IPS-18c (cell line): ENCODE measurements around the gene NFAT5.

Experiments
- H3K4me3 ChIP-seq: 2 replicates; pipeline ENCODE4 v1.7.0; 2013; ENCODE audit warnings: low read depth, mild to moderate bottlenecking, low read length, moderate library complexity; ENCODE audit not compliant: insufficient read depth
- H3K9me3 ChIP-seq: one replicate; pipeline ENCODE4 v1.6.1; 2013; ENCODE audit warnings: mild to moderate bottlenecking, low read length, moderate library complexity; ENCODE audit not compliant: control insufficient read depth, insufficient read depth

Gene NFAT5

GRCh38 chr16:69706975-69707340, 141.2 kb downstream of the NFAT5 start:
- Histone ChIP-seq H3K9me3 (no peaks in the 10 kb centered on the region), H3K4me3 (no peak overlapping the region)

DNA sequence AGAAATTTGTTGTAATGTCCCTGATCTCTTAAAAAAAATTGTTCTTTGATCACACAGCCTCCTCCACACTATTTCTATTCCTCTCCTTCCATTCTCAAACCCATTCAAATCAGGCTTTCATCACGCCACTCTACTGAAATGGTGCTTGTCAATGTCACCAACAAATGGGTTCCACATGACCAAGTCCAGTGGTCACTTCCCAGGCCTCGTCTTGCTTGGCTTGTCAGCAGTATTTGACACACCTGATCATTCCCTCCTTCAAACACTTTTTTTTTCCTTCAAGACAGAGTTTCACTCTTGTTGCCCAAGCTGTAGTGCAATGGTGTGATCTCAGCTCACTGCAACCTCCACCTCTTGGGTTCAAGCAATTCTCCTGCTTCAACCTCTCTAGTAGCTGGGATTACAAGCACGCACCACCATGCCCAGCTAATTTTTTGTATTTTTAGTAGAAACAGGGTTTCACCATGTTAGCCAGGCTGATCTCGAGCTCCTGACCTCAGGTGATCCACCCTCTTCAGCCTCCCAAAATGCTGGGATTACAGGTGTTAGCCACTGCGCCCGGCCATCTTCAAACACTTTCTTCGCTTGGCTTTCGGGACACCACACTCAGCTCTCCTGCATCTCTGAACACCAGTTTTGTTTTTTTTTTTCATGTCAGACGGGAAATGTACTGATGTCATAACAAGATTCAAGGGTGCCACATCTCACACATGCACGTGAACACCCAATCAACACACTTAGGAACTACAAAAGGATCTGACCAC, 142.3 kb downstream of the NFAT5 start:
- Histone ChIP-seq H3K4me3 (no peak overlapping the region), H3K9me3 (no peaks in the 10 kb centered on the region)

GRCh38 chr16:69709456-69710084, 143.8 kb downstream of the NFAT5 start:
- H3K4me3 ChIP-seq: no peak overlapping the region

DNA sequence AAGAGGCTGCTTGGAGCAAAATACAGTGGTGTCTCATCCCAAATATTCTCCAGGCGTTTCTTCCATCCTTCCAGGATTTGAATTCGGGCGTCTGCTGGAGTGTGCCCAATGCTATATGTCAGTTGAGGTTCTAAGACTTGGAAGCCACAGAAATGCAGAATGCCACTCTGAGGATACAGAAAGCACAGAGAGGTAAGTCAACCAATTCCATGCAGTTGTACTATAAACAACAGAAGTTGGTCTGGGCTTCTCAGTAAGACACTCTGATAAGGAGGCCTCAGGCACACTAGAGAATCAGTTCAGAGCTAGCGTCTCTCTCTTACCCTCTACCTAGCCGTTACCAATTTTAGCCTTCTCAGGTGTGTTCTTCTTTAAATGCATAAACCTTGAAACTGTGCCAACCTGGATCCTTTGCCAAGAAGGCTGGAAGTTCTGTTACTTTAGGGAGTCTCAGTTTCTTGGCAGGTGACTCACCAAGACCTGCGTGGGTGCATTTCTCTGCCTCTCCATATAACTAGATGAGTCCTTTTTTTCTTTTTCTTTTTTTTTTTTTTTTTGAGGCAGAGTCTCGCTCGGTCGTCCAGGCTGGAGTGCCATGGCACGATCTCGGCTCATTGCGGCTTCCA, 145.5 kb downstream of the NFAT5 start:
- Histone ChIP-seq H3K4me3 (no peak overlapping the region), H3K9me3 (no peaks in the 10 kb centered on the region)

More at GRCh38 chr16:69709456-69710084, 143.8 kb downstream of the NFAT5 start:
- no peaks in the 10 kb centered on the region for H3K9me3 ChIP-seq

GRCh38 chr16:69712277-69712676, 146.5 kb downstream of the NFAT5 start:
- Histone ChIP-seq H3K9me3 (no peaks in the 10 kb centered on the region), H3K4me3 (no peak overlapping the region)

- Histone ChIP-seq H3K4me3 (no peak overlapping the region), H3K9me3 (no peaks in the 10 kb centered on the region)
These were observed 147.3 kb downstream of the NFAT5 start for GRCh38 chr16:69712914-69713581.

- Histone ChIP-seq H3K9me3 (no peaks in the 10 kb centered on the region), H3K4me3 (no peak overlapping the region)
These were observed 151.3 kb downstream of the NFAT5 start for GRCh38 chr16:69717066-69717465.

DNA sequence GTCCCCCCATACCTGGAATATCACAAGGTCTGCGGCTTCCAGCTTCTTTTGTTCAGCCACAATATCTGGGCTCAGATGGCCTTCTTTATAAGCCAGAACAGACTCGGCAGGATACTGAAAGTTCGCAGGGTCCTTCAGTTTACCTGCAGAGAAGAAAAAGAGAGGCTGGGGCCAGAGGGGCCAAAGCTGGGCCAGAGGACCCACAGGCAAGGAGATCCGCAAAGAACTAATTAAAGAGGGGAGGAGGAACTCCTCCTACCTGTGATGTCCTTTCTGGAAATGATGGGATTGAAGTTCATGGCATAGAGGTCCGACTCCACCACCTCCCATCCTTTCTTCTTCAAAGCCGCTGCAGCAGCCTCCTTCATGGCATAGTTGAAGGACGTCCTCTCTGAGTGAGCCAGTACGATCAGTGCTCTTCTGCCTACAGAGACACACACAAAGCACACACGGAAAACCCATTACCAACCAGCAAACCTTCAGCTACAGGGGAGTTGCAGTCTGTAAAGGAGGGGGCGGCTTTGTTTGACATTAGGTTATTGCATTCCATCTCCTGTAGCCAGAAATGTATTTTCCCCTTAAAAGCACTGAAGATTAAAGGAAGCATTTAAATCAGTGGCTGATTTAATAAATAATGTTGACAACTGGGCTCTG, 152.5 kb downstream of the NFAT5 start:
- H3K4me3 ChIP-seq: no peak overlapping the region

GRCh38 chr16:69720822-69721430, 155.2 kb downstream of the NFAT5 start:
- H3K9me3 ChIP-seq: no peaks in the 10 kb centered on the region
- H3K4me3 ChIP-seq: no peak overlapping the region

More for the DNA sequence above, 152.5 kb downstream of the NFAT5 start:
- H3K9me3 ChIP-seq: no peaks in the 10 kb centered on the region

- Histone ChIP-seq H3K4me3 (no peak overlapping the region), H3K9me3 (no peaks in the 10 kb centered on the region)
These were observed 155.7 kb downstream of the NFAT5 start for GRCh38 chr16:69721441-69721957.

- no peak overlapping the region for H3K4me3 ChIP-seq
These were observed 158.7 kb downstream of the NFAT5 start for GRCh38 chr16:69724414-69724873.

DNA sequence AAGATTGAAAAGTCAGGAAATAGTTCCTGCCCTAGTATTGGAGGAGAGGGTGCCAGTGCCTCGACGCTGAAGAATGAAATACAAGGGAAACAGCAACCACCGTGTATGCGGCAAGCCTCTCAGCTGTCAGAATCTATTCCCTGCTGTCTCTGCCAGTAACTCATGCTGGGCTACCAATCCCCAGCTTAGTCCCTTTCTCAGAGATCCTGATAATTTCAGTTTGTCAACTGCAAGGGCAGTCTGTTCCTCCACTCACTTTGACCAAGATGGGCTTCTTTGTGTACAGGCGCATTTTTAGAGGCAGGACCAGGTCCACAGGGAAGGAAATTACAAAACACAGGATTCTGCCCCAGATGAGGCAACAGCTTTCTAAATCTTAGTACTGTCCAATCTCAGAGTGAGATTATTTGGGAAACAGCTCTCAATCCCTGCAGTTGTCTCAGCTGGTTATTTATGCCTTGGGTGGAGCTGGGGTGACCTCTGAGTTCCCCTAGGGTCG, 159.3 kb downstream of the NFAT5 start:
- Histone ChIP-seq H3K4me3 (no peak overlapping the region), H3K9me3 (no peaks in the 10 kb centered on the region)

More at GRCh38 chr16:69724414-69724873, 158.7 kb downstream of the NFAT5 start:
- no peaks in the 10 kb centered on the region for H3K9me3 ChIP-seq

DNA sequence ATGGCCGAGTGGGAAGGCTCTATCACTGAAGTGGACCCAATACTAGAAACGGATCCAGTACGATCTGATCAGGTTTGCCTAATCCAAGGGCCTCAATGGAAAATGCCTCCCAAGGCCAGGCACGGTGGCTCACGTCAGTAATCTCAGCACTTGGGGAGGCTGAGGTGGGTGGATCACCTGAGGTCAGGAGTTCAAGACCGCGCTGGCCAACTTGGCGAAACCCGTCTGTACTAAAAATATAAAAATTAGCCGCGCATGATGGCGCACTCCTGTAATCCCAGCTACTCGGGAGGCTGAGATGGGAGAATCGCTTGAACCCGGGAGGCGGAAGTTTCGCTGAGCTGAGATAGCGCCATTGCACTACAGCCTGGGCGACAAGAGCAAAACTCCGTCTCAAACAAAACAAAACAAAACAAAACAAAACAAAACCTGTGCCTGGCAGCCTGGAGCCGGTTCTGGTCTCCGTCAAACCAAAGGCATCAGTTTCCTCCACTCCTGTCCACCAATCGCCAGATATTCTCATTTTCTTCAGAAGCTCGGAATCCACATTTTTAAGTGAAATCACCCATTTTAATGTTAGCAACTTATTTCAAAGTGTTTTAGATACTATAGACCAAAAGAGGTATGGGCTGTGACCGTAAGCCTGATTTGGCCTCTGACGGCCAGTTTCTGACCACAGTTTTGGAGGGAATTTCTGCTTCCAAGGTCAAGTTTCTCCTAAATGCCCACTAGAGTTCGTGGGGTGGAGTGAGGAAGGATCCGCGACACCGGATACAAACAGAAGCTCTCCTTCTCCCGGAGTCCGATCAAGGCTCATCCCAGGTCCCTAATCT, 159.9 kb downstream of the NFAT5 start:
- H3K4me3 ChIP-seq: peak overlapping the region; percentile 68
- H3K9me3 ChIP-seq: no peaks in the 10 kb centered on the region

GRCh38 chr16:69726313-69727060, 160.7 kb downstream of the NFAT5 start, which contains the start of gene NQO1:
TSS of gene NQO1 (minus strand) at chr16:69726560. CDS start at chr16:69726439, 121 bp downstream.
- H3K9me3 ChIP-seq: no peaks in the 10 kb centered on the region
- H3K4me3 ChIP-seq: peak within 1 kb of the TSS; percentile 68

DNA sequence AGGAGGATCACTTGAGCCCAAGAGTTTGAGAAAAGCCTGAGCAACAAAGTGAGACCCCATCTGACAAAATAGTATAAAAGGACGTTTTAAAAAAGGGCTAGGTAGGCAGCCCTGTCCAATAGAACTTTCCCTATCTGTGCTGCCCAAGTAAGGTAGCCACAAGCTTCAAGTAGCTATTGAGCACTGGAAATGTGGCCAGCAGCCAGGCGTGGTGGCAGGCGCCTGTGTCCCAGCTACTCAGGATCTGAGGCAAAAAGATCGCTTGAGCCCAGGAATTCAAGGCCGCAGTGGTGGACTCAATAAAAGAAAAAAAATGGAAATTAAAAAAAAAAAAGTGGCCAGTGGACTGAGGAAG, 162.1 kb downstream of the NFAT5 start:
- H3K4me3 ChIP-seq: no peak overlapping the region
- no peaks in the 10 kb centered on the region for H3K9me3 ChIP-seq
